GM19025 (cell line): Measurements from ENCODE around the gene PACS1.

Experiments used
- ATAC-seq: cut with Tn5 transposase; IDR thresholded peaks from one replicate; pipeline ENCODE4 v1.9.1; 2021; ENCODE audit warnings: mild to moderate bottlenecking, low read depth, moderate library complexity; ENCODE audit not compliant: unreplicated experiment

PACS1 gene

GRCh38 chr11:66218846-66219620 lies 149.0 kb downstream of the PACS1 start:
- ATAC-seq: no peak

GRCh38 chr11:66219846-66220565 lies 149.9 kb downstream of the PACS1 start:
- ATAC-seq: no peak

- ATAC-seq: no peak
These were observed 150.5 kb downstream of the PACS1 start for GRCh38 chr11:66220566-66220935.

GRCh38 chr11:66221012-66221411 lies 150.9 kb downstream of the PACS1 start:
- no peak for ATAC-seq

GRCh38 chr11:66221726-66222236 lies 151.7 kb downstream of the PACS1 start:
- ATAC-seq: no peak

- peak; percentile 86 for ATAC-seq
These were observed 152.5 kb downstream of the PACS1 start for GRCh38 chr11:66222358-66223149.

- ATAC-seq: no peak
These were observed 154.3 kb downstream of the PACS1 start for GRCh38 chr11:66224226-66224855.

- no peak for ATAC-seq
These were observed 155.0 kb downstream of the PACS1 start for GRCh38 chr11:66225066-66225465.

- ATAC-seq: no peak
These were observed 156.0 kb downstream of the PACS1 start for GRCh38 chr11:66226101-66226500.

- no peak for ATAC-seq
These were observed 157.6 kb downstream of the PACS1 start for GRCh38 chr11:66227700-66228099.

- ATAC-seq: no peak
These were observed 158.4 kb downstream of the PACS1 start for GRCh38 chr11:66228521-66228920.

GRCh38 chr11:66230156-66230555 lies 160.1 kb downstream of the PACS1 start:
- no peak for ATAC-seq

- no peak for ATAC-seq
These were observed 160.9 kb downstream of the PACS1 start for GRCh38 chr11:66230978-66231377.

GRCh38 chr11:66231561-66231960 lies 161.5 kb downstream of the PACS1 start:
- no peak for ATAC-seq

- no peak for ATAC-seq
These were observed 162.7 kb downstream of the PACS1 start for GRCh38 chr11:66232769-66233168.

- no peak for ATAC-seq
These were observed 163.2 kb downstream of the PACS1 start for GRCh38 chr11:66233301-66233700.

GRCh38 chr11:66235141-66235540 lies 165.1 kb downstream of the PACS1 start:
- no peak for ATAC-seq

GRCh38 chr11:66237867-66238266 lies 167.8 kb downstream of the PACS1 start:
- ATAC-seq: no peak

- ATAC-seq: no peak
These were observed 168.8 kb downstream of the PACS1 start for GRCh38 chr11:66238786-66239413.

GRCh38 chr11:66239511-66239910 lies 169.4 kb downstream of the PACS1 start:
- no peak for ATAC-seq
